K562 (cell line): ENCODE measurements around the gene CS. TPM values are rescaled to one million over a fixed set of nuclear protein-coding genes. Genes with fewer than 3 reads are reported as not detected.

ENCODE experiments used
- BRD9 ChIP-seq: fragments of 450-650 bp; IDR thresholded peaks from 2 replicates; pipeline ENCODE4 v1.6.1; 2018; ENCODE audit warnings: low read depth; ENCODE audit not compliant: partially characterized antibody
- FOXP1 ChIP-seq: sonication (generic); formaldehyde crosslinking; IDR thresholded peaks from 2 replicates; pipeline ENCODE4 v1.8.0; 2022; ENCODE audit warnings: mild to moderate bottlenecking, missing genetic modification reagents
- GTF2B ChIP-seq: IDR thresholded peaks from 2 replicates; pipeline ENCODE4 v1.6.1; 2011; ENCODE audit not compliant: insufficient read length; ENCODE audit errors: extremely low read depth
- IRF9 ChIP-seq: fragments of 450-650 bp; IDR thresholded peaks from 2 replicates; pipeline ENCODE4 v1.6.1; 2016; ENCODE audit warnings: missing biosample characterization, missing genetic modification characterization
- NBN ChIP-seq: fragments of 450-650 bp; IDR thresholded peaks from 2 replicates; pipeline ENCODE4 v1.6.1; 2016; ENCODE audit warnings: low read depth, mild to moderate bottlenecking
- NKRF ChIP-seq: fragments of 450-650 bp; IDR thresholded peaks from 2 replicates; pipeline ENCODE4 v1.6.1; 2016; ENCODE audit warnings: borderline replicate concordance
- PBX2 ChIP-seq, 2 experiments: IDR thresholded peaks in 1 of 2; conservative IDR thresholded peaks in 1 of 2; 2 replicates each; pipeline ENCODE4 v1.6.1; 2016; ENCODE audit warnings: low read depth in 2 of 2, mild to moderate bottlenecking in 1 of 2, missing compliant biosample characterization in 1 of 2, missing genetic modification characterization in 1 of 2, moderate library complexity in 1 of 2
- POU5F1 ChIP-seq: fragments of 150-350 bp; IDR thresholded peaks from 2 replicates; pipeline ENCODE4 v1.6.1; 2014; ENCODE audit warnings: borderline replicate concordance, low read length, low read depth, mild to moderate bottlenecking; ENCODE audit not compliant: partially characterized antibody
- RNF2 ChIP-seq: sonication (generic); IDR thresholded peaks from 2 replicates; pipeline ENCODE4 v1.6.1; 2016
- SETDB1 ChIP-seq: IDR thresholded peaks from one replicate; pipeline ENCODE4 v1.6.1; 2012; ENCODE audit warnings: low read length, control low read depth, inconsistent platforms
- SMAD2 ChIP-seq: fragments of 150-350 bp; IDR thresholded peaks from 2 replicates; pipeline ENCODE4 v1.6.1; 2014; ENCODE audit warnings: low read depth, mild to moderate bottlenecking, low read length
- SOX6 ChIP-seq: fragments of 450-650 bp; IDR thresholded peaks from 2 replicates; pipeline ENCODE4 v1.6.1; 2014; ENCODE audit warnings: mild to moderate bottlenecking
- SUPT5H ChIP-seq: fragments of 450-650 bp; IDR thresholded peaks from 2 replicates; pipeline ENCODE4 v1.6.1; 2016
- YY1 ChIP-seq, 3 experiments: IDR thresholded peaks; 2 replicates each; pipeline ENCODE4 v1.6.1; 2011; ENCODE audit warnings: low read length in 2 of 3, mild to moderate bottlenecking in 2 of 3, moderate library complexity in 2 of 3, borderline replicate concordance in 1 of 3, control low read depth in 1 of 3, low read depth in 1 of 3; ENCODE audit not compliant: insufficient read depth in 3 of 3, insufficient replicate concordance in 2 of 3, control insufficient read depth in 1 of 3, insufficient read length in 1 of 3; ENCODE audit errors: extremely low read depth in 1 of 3
- ZNF134 ChIP-seq: fragments of 250-450 bp; sonication (Bioruptor Pico); conservative IDR thresholded peaks from 2 replicates; pipeline ENCODE4 v1.4.0; 2020
- ZNF280A ChIP-seq: fragments of 450-650 bp; IDR thresholded peaks from 2 replicates; pipeline ENCODE4 v1.6.1; 2018; ENCODE audit warnings: mild to moderate bottlenecking, low read depth; ENCODE audit not compliant: partially characterized antibody
- polyA plus RNA-seq, 8 experiments: library from polyadenylated mRNA; depleted of rRNA in 4 of 8; stranded (reverse) in 5 of 8; unstranded in 3 of 8; fragments of >200 nt; fragmentation: Nextera tagmentation in 2 of 8; fragmentation: Illumina TruSeq in 1 of 8; extraction: Ambion mirVana in 2 of 8; extraction: Trizol in 1 of 8; gene quantifications; 2 replicates each; pipeline versions ENCODE4 v1.2.1 to v1.2.3, GENCODE V29; 2011 to 2014; ENCODE audit warnings: inconsistent platforms in 1 of 8, missing spikeins in 1 of 8
- total RNA-seq, 7 experiments: library from RNA; depleted of rRNA in 6 of 7; stranded (reverse); fragments of >200 nt in 6 of 7; fragmentation: Illumina TruSeq in 2 of 7; extraction: Trizol in 2 of 7; gene quantifications; 2 replicates each; pipeline versions ENCODE4 v1.2.1 to v1.2.3, GENCODE V29; 2011 to 2021; ENCODE audit warnings: low replicate concordance in 1 of 7

Gene CS
- total and polyA plus RNA-seq, 9 of the 15 experiments (the other 6 are each of a cell fraction or from before 2014, with no cell fraction given): 99.9 to 390 (median 149) TPM

- TF ChIP-seq NKRF: 0 out of 2 replicates have a peak, but pooled peaks have one; percentile 29
- TF ChIP-seq ZNF134: peak; percentile 95
- TF ChIP-seq ZNF280A: no peak
- no peak for TF ChIP-seq YY1 (IDR thresholded peaks at IDR 0.05; ENCODE audit: borderline replicate concordance in 1 of 3, control insufficient read depth in 1 of 3, extremely low read depth in 1 of 3, insufficient read depth in 3 of 3, insufficient read length in 1 of 3, insufficient replicate concordance in 2 of 3, low read depth in 1 of 3, low read length in 2 of 3)
- TF ChIP-seq FOXP1: no peak
- peak; percentile 31; the same call in 1 of the 2 replicates for TF ChIP-seq SOX6
- TF ChIP-seq SUPT5H: peak; percentile 55; the same call in 1 of the 2 replicates
- no peak for TF ChIP-seq SETDB1
- no peak for TF ChIP-seq SMAD2
- TF ChIP-seq IRF9: no peak
- TF ChIP-seq RNF2: 0 out of 2 replicates have a peak, but pooled peaks have one; percentile 14
- no peak for TF ChIP-seq POU5F1
- TF ChIP-seq PBX2 (CRISPR knock-in tag; IDR thresholded peaks at IDR 0.05; ENCODE audit: low read depth): no peak
- TF ChIP-seq PBX2 (tag; conservative IDR thresholded peaks at IDR 0.05; ENCODE audit: low read depth): no peak
- TF ChIP-seq BRD9: peak; percentile 80
- no peak for TF ChIP-seq GTF2B
- TF ChIP-seq NBN: peak; percentile 78; the same call in 1 of the 2 replicates
Observed at GRCh38 chr12:56333197-56333678, 33.1 kb upstream of the CS start (continued).
